GM23248 (cell line): ENCODE results near the gene RRP1. TPM values are rescaled to one million over a fixed set of nuclear protein-coding genes. Genes with fewer than 3 reads are reported as not detected.

Experiments
- DNase-seq: peaks from one replicate; pipeline ENCODE4 v3.0.0-alpha.2; 2015
- H2AFZ ChIP-seq: fragments of 200-600 bp; sonication (generic); 2 replicates; pipeline ENCODE4 v1.6.1; 2016; ENCODE audit warnings: antibody characterized with exemption
- H3F3A ChIP-seq: fragments of 200-600 bp; sonication (generic); 2 replicates; pipeline ENCODE4 v1.6.1; 2016; ENCODE audit warnings: mild to moderate bottlenecking, antibody characterized with exemption, mixed run types; ENCODE audit not compliant: insufficient read depth
- H3K27ac ChIP-seq: fragments of 200-600 bp; sonication (generic); 2 replicates; pipeline ENCODE4 v1.5.1; 2016; ENCODE audit warnings: mild to moderate bottlenecking
- H3K27me3 ChIP-seq: fragments of 200-600 bp; sonication (generic); replicated peaks from 2 replicates; pipeline ENCODE4 v1.6.1; 2016; ENCODE audit warnings: mild to moderate bottlenecking; ENCODE audit not compliant: insufficient read depth
- H3K36me3 ChIP-seq: fragments of 200-600 bp; sonication (generic); 2 replicates; pipeline ENCODE4 v1.6.1; 2016; ENCODE audit warnings: low read depth, mild to moderate bottlenecking
- H3K4me1 ChIP-seq: fragments of 200-600 bp; sonication (generic); 2 replicates; pipeline ENCODE4 v1.6.1; 2016; ENCODE audit warnings: mild to moderate bottlenecking; ENCODE audit not compliant: insufficient read depth
- H3K4me2 ChIP-seq: fragments of 200-600 bp; sonication (generic); one replicate; pipeline ENCODE4 v1.6.1; 2016; ENCODE audit warnings: mild to moderate bottlenecking; ENCODE audit not compliant: unreplicated experiment
- H3K4me3 ChIP-seq: fragments of 200-600 bp; sonication (generic); 2 replicates; pipeline ENCODE4 v1.5.1; 2016; ENCODE audit warnings: mild to moderate bottlenecking
- H3K79me2 ChIP-seq: fragments of 200-600 bp; sonication (generic); 2 replicates; pipeline ENCODE4 v1.6.1; 2016; ENCODE audit warnings: mild to moderate bottlenecking; ENCODE audit not compliant: insufficient read depth
- H3K9ac ChIP-seq: fragments of 200-600 bp; sonication (generic); 2 replicates; pipeline ENCODE4 v1.6.1; 2016; ENCODE audit warnings: mild to moderate bottlenecking
- H3K9me2 ChIP-seq: fragments of 200-600 bp; sonication (generic); 2 replicates; pipeline ENCODE4 v1.6.1; 2016; ENCODE audit warnings: mixed run types, mild to moderate bottlenecking, moderate library complexity; ENCODE audit not compliant: insufficient read depth
- H3K9me3 ChIP-seq: fragments of 200-600 bp; sonication (generic); one replicate; pipeline ENCODE4 v1.6.1; 2017; ENCODE audit warnings: low read depth
- H4K20me1 ChIP-seq: fragments of 200-600 bp; sonication (generic); 2 replicates; pipeline ENCODE4 v1.6.0; 2016; ENCODE audit not compliant: insufficient read depth
- EZH2 ChIP-seq: fragments of 200-600 bp; sonication (generic); IDR thresholded peaks from 2 replicates; pipeline ENCODE4 v1.6.1; 2018; ENCODE audit warnings: antibody characterized with exemption, mild to moderate bottlenecking; ENCODE audit not compliant: insufficient read depth, poor library complexity, severe bottlenecking
- EZH2phosphoT487 ChIP-seq: fragments of 200-600 bp; sonication (generic); IDR thresholded peaks from 2 replicates; pipeline ENCODE4 v1.6.1; 2018; ENCODE audit warnings: antibody characterized with exemption, moderate library complexity, mild to moderate bottlenecking, low read depth; ENCODE audit not compliant: insufficient read depth
- WGBS, 2 experiments: methylation state at CpG; one replicate each; pipeline ENCODE4 v1.1.6; 2015 to 2017; ENCODE audit warnings: low lambda C conversion rate in 2 of 2, low coverage in 1 of 2; ENCODE audit errors: missing lambda C conversion rate in 2 of 2; 5-methylcytosine and 5-hydroxymethylcytosine counted together
- in situ Hi-C: fragments of 300-500 bp; cut with MboI; formaldehyde crosslinking; loops from 2 replicates; pipeline ENCODE4 v1.15.0; 2020
- polyA plus RNA-seq: library from polyadenylated mRNA; unstranded; fragments of >200 nt; fragmentation: Nextera tagmentation; extraction: Ambion mirVana; gene quantifications from 2 replicates; pipeline ENCODE4 v1.2.1, GENCODE V29; 2016
- total RNA-seq: library from RNA; depleted of rRNA; stranded (reverse); fragments of >200 nt; shearing (Covaris generic); gene quantifications from 2 replicates; pipeline ENCODE4 v1.2.3, GENCODE V29; 2014; rRNA removed

RRP1 gene
- total RNA-seq (22.3 and 25.2 TPM in 2 replicates), polyA plus RNA-seq (17.6 and 18.0 TPM in 2 replicates)

- Histone ChIP-seq H3K9me2 (no peaks in the 10 kb centered on the region), H2AFZ (peak within 1 kb of the TSS; percentile 98), H3F3A (no peaks in the 10 kb centered on the region), H4K20me1 (no peaks in the 10 kb centered on the region), H3K27ac (peak within 1 kb of the TSS; percentile 78), H3K4me2 (peak within 1 kb of the TSS; percentile 89), H3K9ac (peak within 1 kb of the TSS; percentile 92), H3K79me2 (peaks cover 48% of the 10 kb centered on the region), H3K27me3 (no peaks in the 10 kb centered on the region), H3K4me3 (peak within 1 kb of the TSS; percentile 93), H3K9me3 (no peaks in the 10 kb centered on the region), H3K4me1 (peaks cover 5% of the 10 kb centered on the region; the same call in 1 of the 2 replicates), H3K36me3 (peaks cover 5% of the 10 kb centered on the region; the same call in 1 of the 2 replicates)
- in situ Hi-C loops, result no loop called here
- DNase-seq, result peak; percentile 95
- WGBS, 2 experiments, result 1% methylated on average over 47 to 78 of the region's 83 CpGs
- TF ChIP-seq EZH2, result no peak
- no peak for TF ChIP-seq EZH2phosphoT487
Observed at GRCh38 chr21:43789276-43790009, at the start of gene RRP1. TSS of gene RRP1 (plus strand) at chr21:43789577. CDS start at chr21:43789630, 53 bp downstream.

- Histone ChIP-seq H3K27ac (no peak overlapping the region), H3K4me2 (no peak overlapping the region), H3K9ac (no peak overlapping the region), H3K9me2 (no peaks in the 10 kb centered on the region), H3K79me2 (peaks cover 36% of the 10 kb centered on the region), H3K36me3 (peaks cover 5% of the 10 kb centered on the region), H2AFZ (no peak overlapping the region), H4K20me1 (no peaks in the 10 kb centered on the region), H3K4me1 (no peaks in the 10 kb centered on the region), H3F3A (no peaks in the 10 kb centered on the region), H3K4me3 (no peak overlapping the region), H3K27me3 (no peaks in the 10 kb centered on the region), H3K9me3 (no peaks in the 10 kb centered on the region)
- DNase-seq, result no peak
- WGBS, 2 experiments, result 93 to 94% methylated on average over 23 to 25 of the region's 25 CpGs
- in situ Hi-C loops, result no loop called here
- TF ChIP-seq EZH2, result no peak
- no peak for TF ChIP-seq EZH2phosphoT487
Observed at GRCh38 chr21:43739621-43740435, 49.5 kb upstream of the RRP1 start.

- WGBS, 2 experiments, result 56 to 63% methylated on average over 23 to 25 of the region's 25 CpGs
- H3K27ac ChIP-seq, result no peak overlapping the region
- H3F3A ChIP-seq, result no peaks in the 10 kb centered on the region
- H4K20me1 ChIP-seq, result no peaks in the 10 kb centered on the region
- H3K4me3 ChIP-seq, result no peak overlapping the region
- no peaks in the 10 kb centered on the region for H3K9me2 ChIP-seq
- H3K4me2 ChIP-seq, result no peak overlapping the region
- H3K27me3 ChIP-seq, result no peaks in the 10 kb centered on the region
- peaks cover 8% of the 10 kb centered on the region for H3K36me3 ChIP-seq
- peak; percentile 53 for DNase-seq
- in situ Hi-C loops, result no loop called here
- H2AFZ ChIP-seq, result no peak overlapping the region
- H3K79me2 ChIP-seq, result peaks cover 28% of the 10 kb centered on the region
- no peak overlapping the region for H3K9ac ChIP-seq
- no peak for TF ChIP-seq EZH2
- no peak for TF ChIP-seq EZH2phosphoT487
- no peaks in the 10 kb centered on the region for H3K4me1 ChIP-seq
- no peaks in the 10 kb centered on the region for H3K9me3 ChIP-seq
Observed at GRCh38 chr21:43740497-43741156, 48.8 kb upstream of the RRP1 start.

GRCh38 chr21:43741423-43742096 is 47.8 kb upstream of the RRP1 start:
- Histone ChIP-seq H2AFZ (no peak overlapping the region), H3K79me2 (peaks cover 19% of the 10 kb centered on the region), H3F3A (no peaks in the 10 kb centered on the region), H3K4me1 (no peaks in the 10 kb centered on the region), H3K27ac (no peak overlapping the region), H4K20me1 (no peaks in the 10 kb centered on the region), H3K4me2 (no peak overlapping the region), H3K9me3 (no peaks in the 10 kb centered on the region), H3K36me3 (peaks cover 13% of the 10 kb centered on the region), H3K9me2 (no peaks in the 10 kb centered on the region), H3K9ac (no peak overlapping the region), H3K27me3 (no peaks in the 10 kb centered on the region), H3K4me3 (no peak overlapping the region)
- DNase-seq, result no peak
- no peak for TF ChIP-seq EZH2phosphoT487
- TF ChIP-seq EZH2, result no peak
- 85 to 92% methylated on average over 16 to 24 of the region's 28 CpGs for WGBS, 2 experiments
- in situ Hi-C loops, result no loop called here
